OCI-LY1 (cell line): ENCODE data around the gene MAGI1.

ENCODE experiments used
- CTCF ChIP-seq: fragments of 200-600 bp; sonication (generic), shearing (Covaris generic); IDR thresholded peaks from 2 replicates; pipeline ENCODE4 v1.5.1; 2017; ENCODE audit warnings: mild to moderate bottlenecking, antibody characterized with exemption, low read length, moderate library complexity, mixed read lengths
- EZH2 ChIP-seq: fragments of 200-600 bp; sonication (generic), shearing (Covaris generic); IDR thresholded peaks from 2 replicates; pipeline ENCODE4 v1.8.0; 2017; ENCODE audit warnings: borderline replicate concordance, mixed run types, mild to moderate bottlenecking, antibody characterized with exemption, low read length, moderate library complexity, mixed read lengths

- TF ChIP-seq CTCF = no peak
- no peak for TF ChIP-seq EZH2
Measured at GRCh38 chr3:65483480-65483879, 555.2 kb downstream of the MAGI1 start.
